OCI-M1 (cell line): Measurements from ENCODE around the gene EXTL1.
A peak's percentile ranks its signal among the peaks of the same experiment; 100 is the strongest.

Source experiments
- DNase-seq: peaks from one replicate; lab custom pipeline; 2025; lab: John Stamatoyannopoulos, UW

The EXTL1 gene

GRCh38 chr1:26025060-26025459, 3.5 kb downstream of the EXTL1 start:
- DNase-seq, result no peak

- DNase-seq, result no peak
Measured at GRCh38 chr1:26025517-26025916, 3.9 kb downstream of the EXTL1 start.

GRCh38 chr1:26027716-26028489, 6.3 kb downstream of the EXTL1 start:
- DNase-seq, result peak; percentile 66

- no peak for DNase-seq
Measured at GRCh38 chr1:26028490-26028980, 7.0 kb downstream of the EXTL1 start.

- no peak for DNase-seq
Measured at GRCh38 chr1:26029054-26029863, 7.7 kb downstream of the EXTL1 start.

GRCh38 chr1:26029864-26030481, 8.4 kb downstream of the EXTL1 start:
- DNase-seq, result peak; percentile 77

GRCh38 chr1:26031196-26031595, 9.6 kb downstream of the EXTL1 start:
- DNase-seq, result no peak

- no peak for DNase-seq
Measured at GRCh38 chr1:26031611-26032220, 10.1 kb downstream of the EXTL1 start.

GRCh38 chr1:26032656-26033357, 11.2 kb downstream of the EXTL1 start:
- DNase-seq, result no peak

- no peak for DNase-seq
Measured at GRCh38 chr1:26034504-26035202, 13.1 kb downstream of the EXTL1 start.

- DNase-seq, result peak; percentile 97
Measured at GRCh38 chr1:26035203-26035958, 13.8 kb downstream of the EXTL1 start.

- DNase-seq, result peak; percentile 91
Measured at GRCh38 chr1:26035959-26036755, 14.6 kb downstream of the EXTL1 start.

GRCh38 chr1:26036756-26037281, 15.2 kb downstream of the EXTL1 start:
- DNase-seq, result no peak

GRCh38 chr1:26037904-26038303, 16.3 kb downstream of the EXTL1 start:
- DNase-seq, result no peak

- DNase-seq, result no peak
Measured at GRCh38 chr1:26038477-26038876, 16.9 kb downstream of the EXTL1 start.

GRCh38 chr1:26038904-26039303, 17.3 kb downstream of the EXTL1 start:
- no peak for DNase-seq

- no peak for DNase-seq
Measured at GRCh38 chr1:26041401-26041800, 19.8 kb downstream of the EXTL1 start.

GRCh38 chr1:26041978-26042377, 20.4 kb downstream of the EXTL1 start:
- no peak for DNase-seq

- peak; percentile 53 for DNase-seq
Measured at GRCh38 chr1:26043765-26044164, 22.2 kb downstream of the EXTL1 start.
